Breast epithelium (tissue), 3 donors: Measurements from ENCODE around the gene SHC1.

Experiments
- CTCF ChIP-seq, 3 donors: fragments of 450-650 bp; IDR thresholded peaks; one replicate each; pipeline ENCODE4 v1.5.1; 2016 to 2017; ENCODE audit warnings: antibody characterized with exemption in 3 of 3, mild to moderate bottlenecking in 3 of 3, moderate library complexity in 3 of 3
- POLR2A ChIP-seq: fragments of 450-650 bp; IDR thresholded peaks from one replicate; pipeline ENCODE4 v1.6.1; 2016; ENCODE audit warnings: antibody characterized with exemption, mild to moderate bottlenecking, moderate library complexity
- POLR2AphosphoS5 ChIP-seq, 3 donors: sonication (generic); formaldehyde crosslinking; IDR thresholded peaks; one replicate each; pipeline ENCODE4 v1.6.1; 2017; ENCODE audit warnings: antibody characterized with exemption in 3 of 3

- TF ChIP-seq CTCF (IDR thresholded peaks at IDR 0.05) (no peak), POLR2A (no peak), POLR2AphosphoS5 (IDR thresholded peaks at IDR 0.05) (no peak)
Measured at GRCh38 chr1:154969860-154970452, 591 bp downstream of the SHC1 start.
